Testis (tissue), 2 donors: ENCODE measurements around the gene RGL2.

Experiments
- POLR2A ChIP-seq: fragments of 450-650 bp; IDR thresholded peaks from one replicate; pipeline ENCODE4 v1.6.1; 2017; ENCODE audit warnings: antibody characterized with exemption, mild to moderate bottlenecking, moderate library complexity
- TF ChIP-seq, protein P1 (sequence below), 3 experiments: fragments of 450-650 bp in 2 of 3; fragments of 200-600 bp in 1 of 3; sonication (generic) in 1 of 3; IDR thresholded peaks; one replicate each; pipeline ENCODE4 v1.5.1; 2016 to 2019; ENCODE audit warnings: antibody characterized with exemption in 3 of 3, mild to moderate bottlenecking in 2 of 3, moderate library complexity in 1 of 3

DNA sequence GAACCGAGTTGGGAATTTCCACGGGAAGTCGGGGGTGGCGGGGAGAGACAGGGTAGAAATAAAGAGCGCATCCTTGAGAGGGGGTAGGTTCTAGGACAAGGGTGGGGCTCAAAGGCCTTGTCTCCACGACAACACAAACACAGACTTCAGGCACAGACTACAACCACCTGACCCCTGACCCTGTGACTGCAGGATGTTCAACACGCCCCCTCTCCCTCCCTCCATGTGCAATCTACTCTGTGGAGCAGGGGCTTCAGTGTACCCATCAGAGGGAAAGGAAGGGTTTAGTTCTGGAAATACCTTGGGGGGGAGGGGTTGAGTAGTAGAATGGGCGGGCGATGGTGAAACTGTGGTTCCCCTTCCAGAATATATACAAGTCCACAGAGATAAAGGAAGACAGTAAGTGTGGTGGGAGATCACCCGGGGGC, 15.8 kb upstream of the RGL2 start:
- TF ChIP-seq, protein P1, sequence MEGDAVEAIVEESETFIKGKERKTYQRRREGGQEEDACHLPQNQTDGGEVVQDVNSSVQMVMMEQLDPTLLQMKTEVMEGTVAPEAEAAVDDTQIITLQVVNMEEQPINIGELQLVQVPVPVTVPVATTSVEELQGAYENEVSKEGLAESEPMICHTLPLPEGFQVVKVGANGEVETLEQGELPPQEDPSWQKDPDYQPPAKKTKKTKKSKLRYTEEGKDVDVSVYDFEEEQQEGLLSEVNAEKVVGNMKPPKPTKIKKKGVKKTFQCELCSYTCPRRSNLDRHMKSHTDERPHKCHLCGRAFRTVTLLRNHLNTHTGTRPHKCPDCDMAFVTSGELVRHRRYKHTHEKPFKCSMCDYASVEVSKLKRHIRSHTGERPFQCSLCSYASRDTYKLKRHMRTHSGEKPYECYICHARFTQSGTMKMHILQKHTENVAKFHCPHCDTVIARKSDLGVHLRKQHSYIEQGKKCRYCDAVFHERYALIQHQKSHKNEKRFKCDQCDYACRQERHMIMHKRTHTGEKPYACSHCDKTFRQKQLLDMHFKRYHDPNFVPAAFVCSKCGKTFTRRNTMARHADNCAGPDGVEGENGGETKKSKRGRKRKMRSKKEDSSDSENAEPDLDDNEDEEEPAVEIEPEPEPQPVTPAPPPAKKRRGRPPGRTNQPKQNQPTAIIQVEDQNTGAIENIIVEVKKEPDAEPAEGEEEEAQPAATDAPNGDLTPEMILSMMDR (IDR thresholded peaks at IDR 0.05), result no peak
- no peak for TF ChIP-seq POLR2A
